ENCODE results near the gene DOCK9. TPM values are rescaled to one million over a fixed set of nuclear protein-coding genes. Genes with fewer than 3 reads are reported as not detected.

DOCK9 gene
- total RNA-seq, 1 donor from 2014 or later: 45.9 TPM

DNA sequence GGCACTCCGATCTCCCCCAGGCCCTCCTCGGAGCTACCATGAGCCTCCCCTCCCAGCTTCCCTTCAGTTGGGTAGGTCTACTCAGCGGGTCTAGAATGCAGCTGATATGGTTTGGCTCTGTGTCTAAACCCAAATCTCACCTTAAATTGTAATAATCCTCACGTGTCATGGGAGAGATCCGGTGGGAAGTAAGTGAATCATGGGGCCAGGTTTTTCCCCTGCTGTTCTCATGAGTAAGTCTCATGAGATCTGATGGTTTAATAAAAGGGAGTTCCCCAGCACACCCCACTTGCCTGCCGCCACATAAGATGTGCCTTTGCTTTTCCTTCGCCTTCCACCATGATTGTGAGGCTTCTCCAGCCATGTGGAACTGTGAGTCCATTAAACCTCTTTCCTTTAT lies 14.5 kb upstream of the DOCK9 start:
- Mint-ChIP-seq H3K36me3 (ENCODE audit: low read depth) (no peaks in the 10 kb centered on the region), H3K27ac (ENCODE audit: unreplicated experiment) (no peak overlapping the region), H3K27me3 (ENCODE audit: low read depth) (no peaks in the 10 kb centered on the region), H3K4me1 (ENCODE audit: low read depth) (peaks cover 24% of the 10 kb centered on the region), H3K9me3 (ENCODE audit: low read depth) (peaks cover 7% of the 10 kb centered on the region), H3K4me3 (ENCODE audit: unreplicated experiment) (no peak overlapping the region)
- TF ChIP-seq, protein P1, sequence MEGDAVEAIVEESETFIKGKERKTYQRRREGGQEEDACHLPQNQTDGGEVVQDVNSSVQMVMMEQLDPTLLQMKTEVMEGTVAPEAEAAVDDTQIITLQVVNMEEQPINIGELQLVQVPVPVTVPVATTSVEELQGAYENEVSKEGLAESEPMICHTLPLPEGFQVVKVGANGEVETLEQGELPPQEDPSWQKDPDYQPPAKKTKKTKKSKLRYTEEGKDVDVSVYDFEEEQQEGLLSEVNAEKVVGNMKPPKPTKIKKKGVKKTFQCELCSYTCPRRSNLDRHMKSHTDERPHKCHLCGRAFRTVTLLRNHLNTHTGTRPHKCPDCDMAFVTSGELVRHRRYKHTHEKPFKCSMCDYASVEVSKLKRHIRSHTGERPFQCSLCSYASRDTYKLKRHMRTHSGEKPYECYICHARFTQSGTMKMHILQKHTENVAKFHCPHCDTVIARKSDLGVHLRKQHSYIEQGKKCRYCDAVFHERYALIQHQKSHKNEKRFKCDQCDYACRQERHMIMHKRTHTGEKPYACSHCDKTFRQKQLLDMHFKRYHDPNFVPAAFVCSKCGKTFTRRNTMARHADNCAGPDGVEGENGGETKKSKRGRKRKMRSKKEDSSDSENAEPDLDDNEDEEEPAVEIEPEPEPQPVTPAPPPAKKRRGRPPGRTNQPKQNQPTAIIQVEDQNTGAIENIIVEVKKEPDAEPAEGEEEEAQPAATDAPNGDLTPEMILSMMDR (IDR thresholded peaks at IDR 0.05): no peak
- DNase-seq (ENCODE audit: low spot score): no peak

- TF ChIP-seq, protein P1 (IDR thresholded peaks at IDR 0.05): no peak
- peaks cover 19% of the 10 kb centered on the region for H3K4me1 Mint-ChIP-seq (ENCODE audit: low read depth)
These were observed 12.8 kb upstream of the DOCK9 start for GRCh38 chr13:98990701-98991100.

DNA sequence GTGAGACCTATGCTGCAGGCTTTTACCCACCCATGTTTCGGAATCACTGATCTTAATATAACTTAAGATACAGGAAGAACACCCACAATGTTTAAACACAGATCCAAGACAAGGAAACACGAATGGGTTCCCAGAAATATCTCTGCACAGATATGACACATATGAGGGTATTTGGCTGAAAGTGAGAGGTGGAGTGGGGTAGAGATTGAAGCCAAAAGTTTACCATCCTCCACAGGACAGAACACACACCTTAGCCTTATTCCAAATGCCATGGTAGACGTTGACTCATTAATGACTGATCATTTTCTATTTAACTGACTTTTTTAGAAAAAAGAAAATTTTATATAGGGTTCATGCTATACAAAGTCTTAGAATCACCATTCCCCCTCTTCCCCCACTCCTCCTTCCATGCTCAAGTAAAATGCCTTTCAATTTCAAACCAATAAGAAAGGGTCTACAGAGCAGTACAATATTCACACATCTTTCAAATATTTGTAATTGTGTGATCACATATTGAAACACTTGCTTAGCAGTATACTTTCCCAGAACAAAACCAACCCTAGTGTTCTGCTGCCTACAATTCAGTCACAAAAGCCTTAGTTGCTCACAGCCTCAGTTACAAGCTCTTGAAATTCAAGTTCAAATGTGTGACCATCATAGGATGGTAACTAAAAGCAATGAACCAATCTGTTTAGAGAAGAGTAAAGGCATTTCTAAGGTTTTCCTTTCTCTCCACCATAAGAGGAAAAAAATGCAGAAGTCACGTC lies 11.8 kb upstream of the DOCK9 start:
- no peaks in the 10 kb centered on the region for H3K36me3 Mint-ChIP-seq (ENCODE audit: low read depth)
- H3K27me3 Mint-ChIP-seq (ENCODE audit: low read depth): no peaks in the 10 kb centered on the region
- H3K4me3 Mint-ChIP-seq (ENCODE audit: unreplicated experiment): no peak overlapping the region
- TF ChIP-seq, protein P1 (IDR thresholded peaks at IDR 0.05): no peak
- H3K27ac Mint-ChIP-seq (ENCODE audit: unreplicated experiment): peak overlapping the region; percentile 71
- DNase-seq (ENCODE audit: low spot score): no peak
- peaks cover 26% of the 10 kb centered on the region for H3K4me1 Mint-ChIP-seq (ENCODE audit: low read depth)
- peaks cover 7% of the 10 kb centered on the region for H3K9me3 Mint-ChIP-seq (ENCODE audit: low read depth)

More at GRCh38 chr13:98990701-98991100, 12.8 kb upstream of the DOCK9 start:
- Mint-ChIP-seq H3K27me3 (ENCODE audit: low read depth) (no peaks in the 10 kb centered on the region), H3K9me3 (ENCODE audit: low read depth) (peaks cover 7% of the 10 kb centered on the region), H3K36me3 (ENCODE audit: low read depth) (no peaks in the 10 kb centered on the region), H3K27ac (ENCODE audit: unreplicated experiment) (no peak overlapping the region), H3K4me3 (ENCODE audit: unreplicated experiment) (no peak overlapping the region)
- no peak for DNase-seq (ENCODE audit: low spot score)

DNA sequence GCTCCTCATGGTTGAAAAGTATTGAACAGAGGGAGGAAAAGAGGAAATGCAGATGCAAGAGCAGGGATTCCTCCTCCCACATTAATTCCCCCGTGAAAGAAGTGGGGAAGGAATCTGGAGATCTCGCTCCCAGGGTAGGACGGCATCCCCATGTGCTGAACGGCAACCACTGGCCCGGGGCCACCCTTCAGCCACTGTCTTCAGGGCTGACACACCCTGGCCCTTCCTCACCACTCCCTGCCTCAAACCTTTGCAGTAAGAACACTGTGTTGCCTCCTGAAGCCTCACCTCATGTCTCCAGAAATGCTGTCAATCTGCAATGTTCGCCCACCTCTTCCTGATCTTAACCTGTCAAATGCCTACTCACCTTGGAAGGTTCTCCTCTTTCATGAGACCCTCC lies 10.9 kb upstream of the DOCK9 start:
- TF ChIP-seq, protein P1 (IDR thresholded peaks at IDR 0.05): no peak
- DNase-seq (ENCODE audit: low spot score): no peak
- Mint-ChIP-seq H3K4me3 (ENCODE audit: unreplicated experiment) (no peak overlapping the region), H3K27me3 (ENCODE audit: low read depth) (no peaks in the 10 kb centered on the region), H3K9me3 (ENCODE audit: low read depth) (peaks cover 7% of the 10 kb centered on the region), H3K36me3 (ENCODE audit: low read depth) (no peaks in the 10 kb centered on the region), H3K4me1 (ENCODE audit: low read depth) (peaks cover 26% of the 10 kb centered on the region), H3K27ac (ENCODE audit: unreplicated experiment) (peak overlapping the region; percentile 1)

- Mint-ChIP-seq H3K4me1 (ENCODE audit: low read depth) (peaks cover 27% of the 10 kb centered on the region), H3K4me3 (ENCODE audit: unreplicated experiment) (no peak overlapping the region), H3K27ac (ENCODE audit: unreplicated experiment) (no peak overlapping the region), H3K9me3 (ENCODE audit: low read depth) (peaks cover 7% of the 10 kb centered on the region), H3K36me3 (ENCODE audit: low read depth) (no peaks in the 10 kb centered on the region), H3K27me3 (ENCODE audit: low read depth) (no peaks in the 10 kb centered on the region)
- DNase-seq (ENCODE audit: low spot score): no peak
- TF ChIP-seq, protein P1 (IDR thresholded peaks at IDR 0.05): no peak
These were observed 10.4 kb upstream of the DOCK9 start for GRCh38 chr13:98988277-98988676.
